Limb (tissue), 2 donors: ENCODE measurements around the gene ISM1.
A peak's percentile ranks its signal among the peaks of the same experiment; 100 is the strongest.

Experiments
- DNase-seq, 2 donors: peaks; one replicate each; pipeline ENCODE4 v3.0.0-alpha.2; 2016; ENCODE audit errors: extremely low spot score in 2 of 2

Gene ISM1

GRCh38 chr20:13256606-13257005, 35.5 kb downstream of the ISM1 start:
- no peak for DNase-seq

GRCh38 chr20:13259921-13260320, 38.8 kb downstream of the ISM1 start:
- no peak for DNase-seq

- no peak for DNase-seq
Observed at GRCh38 chr20:13260650-13261279, 39.7 kb downstream of the ISM1 start.

DNA sequence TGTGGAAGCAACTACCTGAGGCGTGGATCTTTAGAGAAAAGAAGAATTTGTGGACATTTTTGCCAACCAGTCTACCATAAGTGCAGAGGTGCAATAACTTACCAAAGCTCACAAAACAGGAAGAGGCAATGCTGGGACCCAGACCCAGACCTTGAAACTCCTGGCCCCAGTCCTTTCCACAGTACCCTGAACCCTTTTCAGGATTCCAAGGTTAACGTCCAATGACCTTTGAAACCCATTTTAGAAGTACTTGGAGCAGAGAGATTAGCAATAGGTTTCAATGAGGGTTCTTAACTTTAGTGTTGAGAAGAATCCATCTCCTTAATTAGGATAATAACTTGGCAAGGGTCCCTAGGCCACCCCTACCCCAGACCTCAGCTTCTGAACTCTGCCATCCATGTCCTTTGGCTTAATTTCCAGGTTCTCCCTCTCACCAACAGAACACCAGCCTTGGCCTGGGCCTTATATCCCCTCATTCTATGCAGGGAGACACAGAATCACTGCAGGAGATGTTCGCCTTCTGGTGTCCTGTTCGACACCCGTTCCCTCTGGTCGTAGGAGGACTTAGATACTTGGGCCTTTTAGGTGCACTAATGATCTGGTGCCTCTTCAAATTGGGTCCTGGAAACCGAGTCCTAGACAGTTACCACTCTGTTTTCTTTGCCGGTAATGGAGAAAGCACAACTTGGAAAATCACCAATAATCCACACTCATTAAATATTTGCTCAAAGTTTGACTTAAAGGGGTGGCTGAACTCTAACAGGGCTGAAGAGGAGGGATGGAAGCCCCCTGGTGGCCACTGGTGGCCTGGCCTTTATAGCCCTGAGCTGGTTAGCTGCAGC, 40.6 kb downstream of the ISM1 start:
- DNase-seq, result peak in 1 of 2 donors; percentile 51

GRCh38 chr20:13262302-13262650, 41.2 kb downstream of the ISM1 start:
- no peak for DNase-seq

DNA sequence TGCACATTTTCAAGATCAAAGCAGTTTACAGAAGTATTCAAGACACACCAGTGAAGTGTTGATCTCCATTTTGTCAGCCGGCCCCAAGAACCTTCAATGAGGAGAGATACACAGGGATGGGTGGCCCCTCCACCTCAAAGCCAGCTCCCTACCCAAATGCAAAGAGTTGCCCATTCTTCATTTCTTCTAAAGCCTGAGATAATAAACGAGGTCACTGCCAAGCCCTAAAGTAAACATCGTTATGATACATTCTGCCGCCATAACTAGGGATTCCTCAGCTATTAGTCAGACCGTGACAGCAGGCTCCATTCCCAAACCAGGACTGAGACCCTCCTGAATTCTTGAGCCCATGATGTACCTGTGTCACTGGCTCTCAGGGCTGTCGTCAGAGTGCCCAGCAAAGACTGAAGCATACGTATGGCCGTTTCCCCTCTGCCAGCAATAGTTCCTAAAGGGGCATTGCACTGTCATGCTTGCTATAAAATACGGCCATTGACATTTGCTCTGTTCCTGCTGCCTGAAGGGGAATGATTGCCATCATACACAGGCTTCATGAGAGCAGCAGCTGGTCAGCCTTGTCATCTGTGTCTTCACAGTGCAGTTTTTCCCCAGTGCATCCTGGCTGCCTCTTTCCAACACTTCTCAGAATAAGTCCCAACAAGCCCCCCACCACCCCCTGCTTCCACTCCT, 41.7 kb downstream of the ISM1 start:
- DNase-seq, result no peak

DNA sequence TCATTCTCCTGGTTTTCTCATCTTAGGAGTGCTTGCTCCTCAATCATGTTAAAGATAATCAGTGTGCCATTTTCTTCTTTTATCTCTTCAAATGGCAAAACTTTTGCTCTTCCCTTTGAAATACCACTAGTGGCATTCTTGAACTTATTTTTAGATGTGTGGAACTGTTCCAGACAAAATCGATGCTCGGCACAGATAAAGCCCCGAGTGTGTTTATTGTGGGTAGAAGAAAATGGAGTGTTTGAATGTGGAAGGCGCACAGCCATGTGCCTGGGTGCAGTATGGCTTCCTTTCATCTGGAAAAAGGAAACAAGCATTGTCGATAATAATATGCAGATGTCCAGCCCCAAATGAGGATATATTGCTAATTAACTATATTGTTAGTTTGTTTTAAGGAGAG, 42.4 kb downstream of the ISM1 start:
- DNase-seq, result no peak

DNA sequence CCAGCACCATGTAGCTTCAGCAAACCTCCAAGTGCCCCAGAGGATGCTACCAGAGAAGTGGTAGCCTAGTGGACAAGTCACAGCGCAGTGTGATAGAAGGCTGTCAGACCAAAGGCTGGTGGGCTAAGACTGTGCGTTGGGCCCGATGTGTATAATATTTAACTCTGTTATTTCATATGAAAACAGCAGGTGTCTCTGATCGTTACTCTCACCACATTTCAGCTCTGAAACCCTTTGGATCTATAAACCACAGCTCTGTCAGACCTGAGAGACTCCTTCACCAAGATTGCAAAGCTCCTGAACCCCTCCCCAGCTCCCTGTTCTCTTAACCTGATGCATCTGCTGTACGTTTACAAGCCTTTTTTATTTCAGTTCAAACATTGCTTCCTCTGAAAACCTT, 43.8 kb downstream of the ISM1 start:
- DNase-seq, result no peak

- DNase-seq, result no peak
Observed at GRCh38 chr20:13265941-13266340, 44.9 kb downstream of the ISM1 start.

GRCh38 chr20:13267231-13267630, 46.2 kb downstream of the ISM1 start:
- DNase-seq, result no peak

DNA sequence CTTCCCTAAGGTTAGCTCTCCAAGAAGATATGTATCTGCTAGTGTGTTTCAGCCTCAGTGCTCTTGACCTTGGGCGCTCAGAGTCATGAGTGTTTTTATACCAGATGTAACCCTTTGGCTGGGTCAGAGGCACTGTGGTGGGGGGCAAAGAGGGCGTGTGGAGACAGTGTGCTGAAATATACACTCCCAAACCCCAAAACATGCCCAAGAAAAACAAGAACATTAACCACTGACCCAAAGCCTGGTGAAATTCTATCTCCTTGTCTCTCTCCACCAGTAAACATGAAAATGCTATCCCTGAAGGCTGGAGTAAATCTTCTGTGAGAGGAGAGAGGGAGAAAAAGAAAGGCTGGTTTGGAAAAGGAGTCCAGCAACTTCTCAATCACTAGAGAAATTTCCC, 47.9 kb downstream of the ISM1 start:
- no peak for DNase-seq

DNA sequence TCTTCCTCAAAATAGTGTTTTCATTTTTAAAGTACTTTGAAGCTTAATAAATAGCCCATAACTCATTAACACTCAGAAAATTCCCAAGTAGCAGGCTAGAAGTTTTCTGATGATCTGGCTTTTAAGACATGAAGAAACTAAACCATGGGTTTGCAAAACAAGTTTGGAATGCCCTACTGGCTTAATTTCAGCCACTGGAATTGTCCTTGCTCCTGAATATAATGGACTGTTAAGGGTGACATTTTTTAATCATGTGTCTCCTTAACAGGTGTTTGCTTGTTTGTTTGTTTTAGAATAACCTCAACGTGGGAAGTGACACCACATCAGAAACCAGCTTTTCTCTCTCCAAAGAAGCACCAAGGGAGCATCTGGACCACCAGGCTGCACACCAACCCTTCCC, 49.1 kb downstream of the ISM1 start:
- no peak for DNase-seq

GRCh38 chr20:13271098-13271497, 50.0 kb downstream of the ISM1 start:
- no peak for DNase-seq

- DNase-seq, result no peak
Observed at GRCh38 chr20:13271977-13272975, 51.2 kb downstream of the ISM1 start.

- peak; percentile 25 to 73 for DNase-seq
Observed at GRCh38 chr20:13274275-13274861, 53.3 kb downstream of the ISM1 start.

DNA sequence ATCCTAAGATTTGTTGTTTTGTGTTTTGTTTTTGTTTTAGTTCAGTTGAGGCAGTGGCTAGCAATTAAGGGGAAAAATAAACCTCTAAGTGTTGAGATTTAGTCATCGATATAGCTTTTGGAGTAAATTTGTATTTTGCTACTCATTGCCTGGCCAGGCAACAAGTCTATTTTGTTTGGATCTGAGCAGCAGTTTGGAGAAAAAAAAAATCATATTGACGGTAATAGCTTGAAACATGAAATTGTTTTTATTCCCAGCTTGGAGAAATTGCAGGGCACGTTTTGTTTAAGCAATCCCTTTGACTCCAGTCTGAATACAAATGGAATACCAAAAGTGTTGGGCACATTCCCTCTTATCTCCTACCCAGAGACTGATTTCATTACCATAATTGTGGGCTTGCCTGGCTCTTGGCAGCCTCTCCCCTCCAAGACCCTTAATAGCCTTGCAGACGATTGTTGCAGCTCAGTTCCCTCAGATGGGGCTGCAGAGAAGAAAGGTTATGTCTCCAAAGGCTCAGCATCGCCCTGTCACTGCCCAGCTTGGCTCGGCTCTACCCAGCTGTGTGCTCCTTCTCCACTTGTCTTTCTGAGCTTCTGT, 56.0 kb downstream of the ISM1 start:
- no peak for DNase-seq

- DNase-seq, result no peak
Observed at GRCh38 chr20:13277663-13278295, 56.7 kb downstream of the ISM1 start.

DNA sequence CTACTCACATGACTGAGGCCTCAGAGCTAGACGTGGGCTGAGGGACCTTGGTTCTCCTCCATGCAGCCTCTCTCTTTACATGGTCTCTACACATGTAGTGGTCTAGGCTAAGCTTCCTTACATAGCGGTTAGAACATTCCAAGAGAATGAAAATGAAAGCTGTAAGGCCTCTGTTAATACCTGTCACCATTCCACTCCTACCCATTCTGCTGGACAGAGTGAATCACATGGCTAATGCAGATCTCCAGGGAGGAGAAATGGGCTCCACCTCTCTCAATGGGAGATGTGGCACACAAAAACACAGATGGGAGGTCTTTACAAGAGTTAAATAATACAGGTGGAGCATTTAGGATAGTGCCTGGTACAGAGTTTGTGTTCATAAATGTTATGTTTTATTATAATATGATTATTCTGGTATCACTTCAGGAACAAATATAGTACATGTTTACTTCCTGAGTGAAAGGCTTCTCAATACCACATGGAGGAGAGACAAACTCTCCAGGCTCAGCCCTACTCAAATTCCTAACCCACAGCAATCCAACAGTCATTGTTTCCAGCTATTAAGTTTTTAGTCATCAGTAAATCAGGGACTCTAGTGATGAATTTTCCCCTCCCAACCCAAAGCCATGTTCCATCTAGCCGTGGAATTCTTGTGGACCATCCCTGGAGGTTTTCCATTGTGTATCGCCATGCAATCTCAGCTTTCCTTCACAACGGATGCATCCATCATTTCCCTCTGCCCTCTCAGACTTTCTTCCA, 57.9 kb downstream of the ISM1 start:
- no peak for DNase-seq

DNA sequence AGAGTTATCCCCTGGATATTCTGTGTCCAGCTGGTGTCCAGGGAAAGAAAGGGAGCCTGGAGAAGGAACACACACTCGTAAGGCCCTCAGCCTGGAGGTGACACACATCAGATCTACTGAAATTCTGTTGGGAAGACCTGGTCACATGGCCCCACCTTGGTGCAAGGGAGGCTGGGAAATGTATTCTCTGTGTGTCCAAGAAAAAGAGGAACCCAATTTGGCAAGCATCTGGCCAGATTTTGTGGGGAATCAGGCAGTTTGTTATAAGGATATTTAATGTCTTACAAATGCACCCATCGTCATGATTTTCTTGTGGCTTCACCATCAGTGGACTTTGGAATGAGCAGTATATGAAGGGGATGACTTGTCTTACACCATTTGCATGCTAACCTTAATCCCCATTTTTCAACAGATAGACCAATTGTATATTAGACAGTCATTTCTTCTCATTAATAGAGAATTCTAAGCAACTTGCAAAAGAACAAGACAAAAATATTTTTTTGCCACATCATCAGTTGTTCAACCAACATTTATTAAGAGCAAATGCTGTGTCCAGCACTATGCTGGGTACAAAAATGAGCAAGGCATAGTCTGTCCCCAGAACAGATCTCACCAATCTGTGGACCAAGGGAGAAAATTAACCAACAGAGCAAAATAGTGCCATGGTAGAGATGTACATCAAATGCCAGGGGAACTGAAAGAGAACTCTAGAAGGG, 59.7 kb downstream of the ISM1 start:
- DNase-seq, result no peak
